ENCODE results near the gene FBLIM1. TPM values are rescaled to one million over a fixed set of nuclear protein-coding genes. Genes with fewer than 3 reads are reported as not detected.

Gene FBLIM1
- total RNA-seq, 1 experiment from 2014 or later, result 6.0 TPM

- DNase-seq (ENCODE audit: low read depth, low spot score) (no peak), ATAC-seq (no peak)
- ChIA-PET POLR2A (interaction anchor here (1.2 kb wide), 1 partner anchor 10 kb away, joined by 3 read pairs; no protein-coding TSS in a partner anchor), CTCF (no interaction called here), RAD21 (ENCODE audit: low non-redundant PET in 1 of 2, low total read pairs in 2 of 2, uncharacterized antibody in 2 of 2, unreplicated experiment in 2 of 2) (no interaction called here)
- Histone ChIP-seq H4K20me1 (ENCODE audit: insufficient read depth) (no peaks in the 10 kb centered on the region), H3K4me3 (replicated peaks in 1 of 2; ENCODE audit: low read depth in 1 of 2, low read length in 2 of 2) (no peak overlapping the region), H3K27ac (ENCODE audit: low read depth, low read length) (no peak overlapping the region), H3K79me2 (ENCODE audit: insufficient read depth, low read length) (no peaks in the 10 kb centered on the region), H3K9me3 (ENCODE audit: control insufficient read depth in 1 of 2, insufficient read depth in 1 of 2, low read depth in 1 of 2, low read length in 2 of 2) (no peaks in the 10 kb centered on the region), H3K27me3 (ENCODE audit: insufficient read depth, low read length) (no peaks in the 10 kb centered on the region), H2AFZ (ENCODE audit: low read depth, low read length, poor library complexity, severe bottlenecking) (no peak overlapping the region), H3K9ac (ENCODE audit: low read length) (no peak overlapping the region), H3K9me2 (ENCODE audit: insufficient read depth) (no peaks in the 10 kb centered on the region), H3K4me1 (ENCODE audit: control insufficient read depth in 1 of 2, insufficient read depth in 2 of 2, low read length in 2 of 2) (peaks cover 4 to 18% of the 10 kb centered on the region in 2 experiments; a peak in 3 of 4 replicates), H3K4me2 (ENCODE audit: low read length) (no peak overlapping the region), H3K36me3 (ENCODE audit: control insufficient read depth in 1 of 2, insufficient read depth in 2 of 2, low read length in 2 of 2) (no peaks in the 10 kb centered on the region)
- intact Hi-C loops (cut with micrococcal nuclease), result no loop called here
- TF ChIP-seq SP1 (IDR thresholded peaks at IDR 0.05; ENCODE audit: low read depth) (no peak), ZBTB33 (IDR thresholded peaks at IDR 0.05; ENCODE audit: extremely low read depth, insufficient replicate concordance, low read length) (no peak), REST (IDR thresholded peaks at IDR 0.05; ENCODE audit: low read depth) (no peak), SIN3A (IDR thresholded peaks at IDR 0.05; ENCODE audit: low read depth) (no peak), EGR1 (IDR thresholded peaks at IDR 0.05; ENCODE audit: low read depth) (no peak), MAX (IDR thresholded peaks at IDR 0.05) (no peak)
- BruUV-seq (replicated peaks), result no TSS peak
Measured at GRCh38 chr1:15765495-15766194, 7.0 kb downstream of the FBLIM1 start.

Measured in HCT116 (cell line).